Stimulated activated CD4-positive, alpha-beta T cell treated with anti-CD3 and anti-CD28 coated beads, Interleukin-12 subunit alpha, Interleukin-12 subunit beta, amount 100 ng/mL, for 24 hours (primary cell): ENCODE measurements around the gene COBL.

Experiments
- DNase-seq, 2 experiments: peaks; one replicate each; pipeline ENCODE4 v3.0.0-alpha.2; 2020; ENCODE audit warnings: low read depth in 2 of 2

The COBL gene

GRCh38 chr7:51316666-51317581 lies at the start of gene COBL:
COBL (minus strand) TSS chr7:51316809; CDS start chr7:51316633, 176 bp downstream.
- no peak for DNase-seq

- DNase-seq = no peak
Observed at GRCh38 chr7:51366172-51366728, 49.6 kb upstream of the COBL start.

- DNase-seq = no peak
Observed at GRCh38 chr7:51357821-51358220, 41.2 kb upstream of the COBL start.

- no peak for DNase-seq
Observed at GRCh38 chr7:51356849-51357516, 40.4 kb upstream of the COBL start.

- no peak for DNase-seq
Observed at GRCh38 chr7:51354897-51355296, 38.3 kb upstream of the COBL start.

- no peak for DNase-seq
Observed at GRCh38 chr7:51354434-51354833, 37.8 kb upstream of the COBL start.

GRCh38 chr7:51352174-51353100 lies 35.8 kb upstream of the COBL start:
- DNase-seq = no peak

GRCh38 chr7:51351661-51352060 lies 35.1 kb upstream of the COBL start:
- no peak for DNase-seq

GRCh38 chr7:51350546-51350896 lies 33.9 kb upstream of the COBL start:
- DNase-seq = no peak

- DNase-seq = no peak
Observed at GRCh38 chr7:51349820-51350545, 33.4 kb upstream of the COBL start.

GRCh38 chr7:51346126-51346525 lies 29.5 kb upstream of the COBL start:
- DNase-seq = no peak

- DNase-seq = no peak
Observed at GRCh38 chr7:51344406-51345138, 28.0 kb upstream of the COBL start.

GRCh38 chr7:51340936-51341335 lies 24.3 kb upstream of the COBL start:
- DNase-seq = no peak

GRCh38 chr7:51340029-51340838 lies 23.6 kb upstream of the COBL start:
- no peak for DNase-seq

GRCh38 chr7:51335057-51335456 lies 18.4 kb upstream of the COBL start:
- DNase-seq = no peak

GRCh38 chr7:51329696-51330263 lies 13.2 kb upstream of the COBL start:
- DNase-seq = no peak

- no peak for DNase-seq
Observed at GRCh38 chr7:51328351-51328801, 11.8 kb upstream of the COBL start.

GRCh38 chr7:51327287-51327717 lies 10.7 kb upstream of the COBL start:
- no peak for DNase-seq
